Stimulated activated CD8-positive, alpha-beta memory T cell treated with anti-CD3 and anti-CD28 coated beads, Interleukin-4, amount 100 ng/mL, for 24 hours (primary cell): ENCODE results near the gene NPTN.
"Not testable (repeated sequence)": the region's sequence is repeated elsewhere in the genome, so short reads cannot be mapped to it uniquely, and the experiment has no call there.

Experiments
- DNase-seq: peaks from one replicate; pipeline ENCODE4 v3.0.0-alpha.2; 2020; ENCODE audit warnings: low read depth

The NPTN gene

GRCh38 chr15:73600413-73601335 lies 32.5 kb downstream of the NPTN start:
- DNase-seq, result no peak

- no peak for DNase-seq
Measured at GRCh38 chr15:73599934-73600333, 33.3 kb downstream of the NPTN start.

- DNase-seq, result no peak
Measured at GRCh38 chr15:73598530-73599160, 34.5 kb downstream of the NPTN start.

GRCh38 chr15:73597036-73597638 lies 36.1 kb downstream of the NPTN start:
- DNase-seq, result no peak

GRCh38 chr15:73596174-73596573 lies 37.0 kb downstream of the NPTN start:
- no peak for DNase-seq

GRCh38 chr15:73594109-73594508 lies 39.1 kb downstream of the NPTN start:
- no peak for DNase-seq

- DNase-seq, result no peak
Measured at GRCh38 chr15:73593304-73594074, 39.7 kb downstream of the NPTN start.

GRCh38 chr15:73590263-73590662 lies 42.9 kb downstream of the NPTN start:
- no peak for DNase-seq

GRCh38 chr15:73589766-73590165 lies 43.4 kb downstream of the NPTN start:
- DNase-seq, result no peak

GRCh38 chr15:73585871-73586654 lies 47.1 kb downstream of the NPTN start:
- no peak for DNase-seq

GRCh38 chr15:73584699-73585420 lies 48.3 kb downstream of the NPTN start:
- no peak for DNase-seq

GRCh38 chr15:73583544-73583943 lies 49.6 kb downstream of the NPTN start:
- DNase-seq, result no peak

- no peak for DNase-seq
Measured at GRCh38 chr15:73582851-73583379, 50.3 kb downstream of the NPTN start.

GRCh38 chr15:73578026-73578425 lies 55.2 kb downstream of the NPTN start:
- no peak for DNase-seq

GRCh38 chr15:73577593-73577992 lies 55.6 kb downstream of the NPTN start:
- DNase-seq, result not testable (repeated sequence)

GRCh38 chr15:73575636-73576247 lies 57.4 kb downstream of the NPTN start:
- DNase-seq, result no peak

GRCh38 chr15:73573572-73573971 lies 59.6 kb downstream of the NPTN start:
- DNase-seq, result no peak

- no peak for DNase-seq
Measured at GRCh38 chr15:73573037-73573436, 60.2 kb downstream of the NPTN start.

GRCh38 chr15:73572296-73572695 lies 60.9 kb downstream of the NPTN start:
- DNase-seq, result no peak

- DNase-seq, result no peak
Measured at GRCh38 chr15:73571346-73571745, 61.8 kb downstream of the NPTN start.
